DND-41 (cell line): ENCODE measurements around the gene LIPT2.

Experiments used
- ATAC-seq: fragments of 200-7000 bp; cut with Tn5 transposase; 3 replicates; pipeline ENCODE4 v1.9.1; 2021; ENCODE audit warnings: low read depth; ENCODE audit not compliant: insufficient read depth
- DNase-seq: peaks from one replicate; pipeline ENCODE4 v3.0.0-alpha.2; 2020
- H2AFZ ChIP-seq: 2 replicates; pipeline ENCODE4 v1.6.0; 2012; ENCODE audit warnings: low read depth, low read length
- H3K27ac ChIP-seq: 2 replicates; pipeline ENCODE4 v1.5.1; 2012; ENCODE audit warnings: low read length, inconsistent platforms
- H3K27me3 ChIP-seq: fragments of 200-600 bp; sonication (generic); 2 replicates; pipeline ENCODE4 v1.6.0; 2012; ENCODE audit warnings: low read length, mild to moderate bottlenecking, inconsistent platforms; ENCODE audit not compliant: insufficient read depth, poor library complexity
- H3K36me3 ChIP-seq: 2 replicates; pipeline ENCODE4 v1.5.1; 2012; ENCODE audit warnings: low read length, inconsistent platforms; ENCODE audit not compliant: insufficient read depth
- H3K4me1 ChIP-seq: 2 replicates; pipeline ENCODE4 v1.5.1; 2012; ENCODE audit warnings: mild to moderate bottlenecking, low read length; ENCODE audit not compliant: insufficient read depth
- H3K4me2 ChIP-seq: 2 replicates; pipeline ENCODE4 v1.6.0; 2012; ENCODE audit warnings: mild to moderate bottlenecking, moderate library complexity, low read length, inconsistent platforms; ENCODE audit not compliant: insufficient read depth
- H3K4me3 ChIP-seq, 2 experiments: fragments of 200-600 bp in 1 of 2; shearing (Covaris generic) in 1 of 2; 2 replicates each; pipeline ENCODE4 v1.5.1; 2012 to 2016; ENCODE audit warnings: inconsistent platforms in 2 of 2, low read length in 2 of 2, mild to moderate bottlenecking in 2 of 2, low read depth in 1 of 2, moderate library complexity in 1 of 2
- H3K79me2 ChIP-seq: 2 replicates; pipeline ENCODE4 v1.6.0; 2012; ENCODE audit warnings: low read length, inconsistent platforms; ENCODE audit not compliant: insufficient read depth
- H3K9ac ChIP-seq: 2 replicates; pipeline ENCODE4 v1.6.0; 2012; ENCODE audit warnings: low read depth, mild to moderate bottlenecking, inconsistent platforms, low read length, moderate library complexity
- H3K9me3 ChIP-seq: 2 replicates; pipeline ENCODE4 v1.5.1; 2012; ENCODE audit warnings: low read length, moderate library complexity, mild to moderate bottlenecking, inconsistent platforms; ENCODE audit not compliant: insufficient read depth, severe bottlenecking
- H4K20me1 ChIP-seq: 2 replicates; pipeline ENCODE4 v1.6.0; 2012; ENCODE audit warnings: low read length; ENCODE audit not compliant: insufficient read depth
- EZH2 ChIP-seq: IDR thresholded peaks from 3 replicates; pipeline ENCODE4 v1.6.1; 2012; ENCODE audit warnings: borderline replicate concordance, low read depth, mild to moderate bottlenecking, moderate library complexity, low read length, inconsistent platforms; ENCODE audit not compliant: severe bottlenecking
- TF ChIP-seq, protein P1 (sequence below): IDR thresholded peaks from 2 replicates; pipeline ENCODE4 v1.5.1; 2012; ENCODE audit warnings: borderline replicate concordance, low read length, moderate library complexity, mild to moderate bottlenecking; ENCODE audit not compliant: poor library complexity, severe bottlenecking; ENCODE audit errors: extremely low read depth

Gene LIPT2

DNA sequence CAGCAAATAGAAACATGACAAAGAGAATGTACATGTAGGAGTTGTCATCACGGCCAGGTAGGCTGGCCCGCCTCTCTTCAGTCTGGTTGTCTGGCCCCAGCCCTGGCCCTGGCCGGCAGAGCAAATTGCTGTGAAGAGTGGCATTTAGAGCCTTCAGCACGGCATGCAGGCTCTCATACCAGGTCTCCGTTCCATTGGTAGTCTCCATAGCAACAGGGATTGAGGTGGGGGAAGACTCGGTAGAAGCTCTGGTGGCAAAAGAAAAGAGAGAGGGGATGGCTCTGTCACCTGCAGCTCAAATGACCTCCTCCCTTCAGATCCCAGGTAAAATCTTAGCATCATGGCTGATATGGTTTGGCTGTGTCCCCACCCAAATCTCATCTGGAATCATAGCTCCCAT lies 36.2 kb downstream of the LIPT2 start:
- H3K27ac ChIP-seq: no peak overlapping the region
- DNase-seq: no peak
- H3K36me3 ChIP-seq: no peaks in the 10 kb centered on the region
- no peak overlapping the region for H3K4me3 ChIP-seq
- peaks cover 3% of the 10 kb centered on the region for H3K27me3 ChIP-seq
- no peaks in the 10 kb centered on the region for H3K79me2 ChIP-seq
- H3K4me1 ChIP-seq: no peaks in the 10 kb centered on the region
- no peak overlapping the region for H2AFZ ChIP-seq
- ATAC-seq: no peak
- no peaks in the 10 kb centered on the region for H4K20me1 ChIP-seq
- no peaks in the 10 kb centered on the region for H3K9me3 ChIP-seq
- H3K4me2 ChIP-seq: no peak overlapping the region
- no peak overlapping the region for H3K9ac ChIP-seq
- TF ChIP-seq, protein P1, sequence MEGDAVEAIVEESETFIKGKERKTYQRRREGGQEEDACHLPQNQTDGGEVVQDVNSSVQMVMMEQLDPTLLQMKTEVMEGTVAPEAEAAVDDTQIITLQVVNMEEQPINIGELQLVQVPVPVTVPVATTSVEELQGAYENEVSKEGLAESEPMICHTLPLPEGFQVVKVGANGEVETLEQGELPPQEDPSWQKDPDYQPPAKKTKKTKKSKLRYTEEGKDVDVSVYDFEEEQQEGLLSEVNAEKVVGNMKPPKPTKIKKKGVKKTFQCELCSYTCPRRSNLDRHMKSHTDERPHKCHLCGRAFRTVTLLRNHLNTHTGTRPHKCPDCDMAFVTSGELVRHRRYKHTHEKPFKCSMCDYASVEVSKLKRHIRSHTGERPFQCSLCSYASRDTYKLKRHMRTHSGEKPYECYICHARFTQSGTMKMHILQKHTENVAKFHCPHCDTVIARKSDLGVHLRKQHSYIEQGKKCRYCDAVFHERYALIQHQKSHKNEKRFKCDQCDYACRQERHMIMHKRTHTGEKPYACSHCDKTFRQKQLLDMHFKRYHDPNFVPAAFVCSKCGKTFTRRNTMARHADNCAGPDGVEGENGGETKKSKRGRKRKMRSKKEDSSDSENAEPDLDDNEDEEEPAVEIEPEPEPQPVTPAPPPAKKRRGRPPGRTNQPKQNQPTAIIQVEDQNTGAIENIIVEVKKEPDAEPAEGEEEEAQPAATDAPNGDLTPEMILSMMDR: no peak
- TF ChIP-seq EZH2: no peak

DNA sequence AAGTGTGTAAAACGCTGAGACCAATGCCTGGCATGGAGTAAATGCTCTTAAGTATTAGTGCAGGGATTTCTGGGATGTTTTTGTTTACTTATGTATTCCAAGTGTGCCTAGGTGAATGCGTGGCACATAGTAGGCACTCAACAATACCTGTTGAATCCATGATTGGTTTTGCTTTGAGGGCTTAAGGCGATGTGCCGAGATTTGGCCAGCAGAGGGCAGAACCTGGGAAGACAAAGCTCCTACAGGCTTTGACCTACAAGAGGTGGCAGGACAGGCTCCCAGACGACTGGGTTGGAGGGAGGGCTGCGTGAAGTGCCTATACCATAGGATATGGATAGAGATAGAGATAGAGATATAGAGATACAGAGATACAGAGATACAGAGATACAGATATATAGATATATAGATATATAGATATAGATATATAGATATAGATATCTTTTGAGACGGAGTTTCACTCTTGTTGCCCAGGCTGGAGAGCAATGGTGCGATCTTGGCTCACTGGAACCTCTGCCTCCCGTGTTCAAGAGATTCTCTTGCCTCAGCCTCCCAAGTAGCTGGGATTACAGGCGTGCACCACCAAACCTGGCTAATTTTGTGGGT lies 40.0 kb downstream of the LIPT2 start:
- Histone ChIP-seq H3K27ac (no peak overlapping the region), H3K9ac (no peak overlapping the region), H3K36me3 (no peaks in the 10 kb centered on the region), H3K9me3 (no peaks in the 10 kb centered on the region), H3K27me3 (no peaks in the 10 kb centered on the region), H3K79me2 (no peaks in the 10 kb centered on the region), H4K20me1 (no peaks in the 10 kb centered on the region), H3K4me3 (no peak overlapping the region), H3K4me1 (no peaks in the 10 kb centered on the region), H3K4me2 (no peak overlapping the region), H2AFZ (no peak overlapping the region)
- ATAC-seq (peak; percentile 77), DNase-seq (peak; percentile 61)
- TF ChIP-seq, protein P1: peak; percentile 87
- TF ChIP-seq EZH2: no peak

DNA sequence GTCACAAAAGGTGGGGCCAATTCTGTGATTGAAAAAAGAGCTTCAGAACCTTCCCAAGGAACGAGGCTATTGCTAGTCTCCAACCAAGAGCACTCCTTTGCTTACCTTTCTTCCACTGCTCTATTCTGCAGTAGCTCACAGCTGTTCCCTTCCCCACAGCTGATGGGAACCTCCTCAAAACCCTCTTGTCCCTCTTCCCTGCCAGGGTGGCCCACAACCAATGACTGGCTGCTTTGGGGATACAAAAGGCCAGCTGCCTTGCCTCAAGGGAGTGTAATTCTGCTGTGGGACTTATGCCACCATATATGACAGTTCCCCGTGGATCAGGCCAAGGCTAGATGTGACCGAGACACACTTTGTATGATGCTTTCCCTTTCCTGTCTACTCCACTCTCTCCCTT lies 41.2 kb downstream of the LIPT2 start:
- no peaks in the 10 kb centered on the region for H4K20me1 ChIP-seq
- DNase-seq (no peak), ATAC-seq (no peak)
- no peaks in the 10 kb centered on the region for H3K27me3 ChIP-seq
- no peak overlapping the region for H3K4me3 ChIP-seq
- TF ChIP-seq, protein P1: no peak
- TF ChIP-seq EZH2: no peak
- no peak overlapping the region for H3K27ac ChIP-seq
- no peak overlapping the region for H3K4me2 ChIP-seq
- H3K9me3 ChIP-seq: no peaks in the 10 kb centered on the region
- no peak overlapping the region for H3K9ac ChIP-seq
- H3K36me3 ChIP-seq: no peaks in the 10 kb centered on the region
- H3K79me2 ChIP-seq: no peaks in the 10 kb centered on the region
- H3K4me1 ChIP-seq: no peaks in the 10 kb centered on the region
- no peak overlapping the region for H2AFZ ChIP-seq
